ENCODE measurements around the gene ARF6.
A peak's percentile ranks its signal among the peaks of the same experiment; 100 is the strongest.
"Not testable (repeated sequence)": the region's sequence is repeated elsewhere in the genome, so short reads cannot be mapped to it uniquely, and the experiment has no call there.

ARF6 gene

DNA sequence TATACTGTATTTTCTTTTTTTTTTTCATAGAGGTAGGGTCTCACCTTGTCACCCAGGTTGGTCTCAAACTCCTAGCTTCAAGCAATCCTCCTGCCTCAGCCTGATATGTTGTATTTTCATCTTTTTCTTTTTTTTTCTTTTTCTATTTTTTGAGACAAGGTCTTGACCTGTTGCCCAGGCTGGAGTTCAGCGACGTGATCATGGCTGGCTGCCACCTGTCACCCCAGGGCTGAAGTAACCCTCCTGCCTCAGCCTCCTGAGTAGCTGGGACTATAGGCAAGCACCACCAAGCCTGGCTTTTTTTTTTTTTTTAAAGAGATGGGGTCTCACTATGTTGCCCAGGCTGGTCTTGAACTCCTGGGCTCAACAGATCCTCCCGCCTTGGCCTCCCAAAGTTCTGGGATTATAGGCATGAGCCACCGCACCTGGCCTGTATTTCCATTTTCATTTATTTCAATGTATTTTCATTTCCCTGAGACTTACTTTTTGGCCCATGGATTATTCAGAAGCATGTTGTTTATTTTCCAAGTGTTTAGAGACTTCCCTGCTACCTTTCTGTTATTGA is 16.2 kb upstream of the ARF6 start:
- DNase-seq (ENCODE audit: low spot score) = no peak

DNA sequence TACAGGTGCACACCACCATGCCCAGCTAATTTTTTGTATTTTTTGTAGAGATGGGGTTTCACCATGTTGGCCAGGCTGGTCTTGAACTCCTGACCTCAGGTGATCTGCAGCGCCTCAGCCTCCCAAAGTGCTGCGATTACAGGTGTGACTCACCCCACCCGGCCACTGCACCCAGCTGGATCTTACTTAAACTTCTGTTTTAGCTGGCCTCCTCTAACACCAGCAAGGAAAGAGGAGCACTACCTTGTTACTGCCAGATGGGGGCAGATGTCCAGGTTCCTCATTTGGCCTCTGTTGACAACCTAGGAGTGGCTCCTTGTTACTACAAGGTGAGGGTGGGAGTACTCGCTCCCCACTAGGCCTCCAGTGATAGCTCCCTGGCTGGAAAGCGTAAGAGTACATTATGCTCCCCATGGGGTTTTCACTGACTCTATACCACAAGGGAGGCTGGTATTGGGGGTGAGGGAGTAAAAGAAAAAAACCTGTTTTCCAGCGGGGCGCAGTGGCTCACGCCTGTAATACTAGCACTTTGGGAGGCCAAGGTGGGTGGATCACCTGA is 13.2 kb upstream of the ARF6 start:
- DNase-seq (ENCODE audit: low spot score) = no peak

DNA sequence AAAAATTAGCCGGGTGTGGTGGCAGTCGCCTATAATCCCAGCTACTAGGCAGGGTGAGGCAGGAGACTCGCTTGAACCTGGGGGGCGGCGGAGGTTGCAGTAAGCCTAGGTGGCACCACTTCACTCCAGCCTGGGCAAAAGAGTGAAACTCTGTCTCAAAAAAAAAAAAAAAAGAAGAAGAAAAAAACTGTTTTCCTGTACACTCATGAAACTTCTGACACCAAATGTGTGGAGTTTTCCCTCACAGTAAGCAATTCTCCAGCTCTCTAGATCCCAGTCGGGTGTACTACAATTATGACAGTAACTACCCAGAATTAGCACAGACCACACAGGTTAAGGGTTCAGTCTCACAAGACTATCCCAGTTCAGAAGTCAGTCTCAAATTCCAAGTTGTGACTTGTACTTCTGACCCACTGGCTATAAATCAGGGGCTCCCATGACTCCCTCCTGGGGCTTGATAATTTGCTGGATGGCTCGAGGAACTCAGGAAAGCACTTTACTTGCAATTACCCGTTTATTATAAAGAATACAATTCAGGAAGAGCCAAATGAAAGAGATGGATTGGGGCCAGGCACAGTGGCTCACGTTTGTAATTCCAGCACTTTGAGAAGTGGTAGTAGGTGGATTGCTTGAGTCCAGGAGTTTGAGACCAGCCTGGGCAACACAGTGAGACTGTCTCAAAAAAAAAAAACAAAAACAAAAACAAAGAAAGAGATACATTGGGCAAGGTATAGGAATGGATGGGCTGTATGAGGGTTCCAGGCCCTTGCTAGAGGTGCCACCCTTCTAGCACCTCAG is 12.4 kb upstream of the ARF6 start:
- no peak for DNase-seq (ENCODE audit: low spot score)

DNA sequence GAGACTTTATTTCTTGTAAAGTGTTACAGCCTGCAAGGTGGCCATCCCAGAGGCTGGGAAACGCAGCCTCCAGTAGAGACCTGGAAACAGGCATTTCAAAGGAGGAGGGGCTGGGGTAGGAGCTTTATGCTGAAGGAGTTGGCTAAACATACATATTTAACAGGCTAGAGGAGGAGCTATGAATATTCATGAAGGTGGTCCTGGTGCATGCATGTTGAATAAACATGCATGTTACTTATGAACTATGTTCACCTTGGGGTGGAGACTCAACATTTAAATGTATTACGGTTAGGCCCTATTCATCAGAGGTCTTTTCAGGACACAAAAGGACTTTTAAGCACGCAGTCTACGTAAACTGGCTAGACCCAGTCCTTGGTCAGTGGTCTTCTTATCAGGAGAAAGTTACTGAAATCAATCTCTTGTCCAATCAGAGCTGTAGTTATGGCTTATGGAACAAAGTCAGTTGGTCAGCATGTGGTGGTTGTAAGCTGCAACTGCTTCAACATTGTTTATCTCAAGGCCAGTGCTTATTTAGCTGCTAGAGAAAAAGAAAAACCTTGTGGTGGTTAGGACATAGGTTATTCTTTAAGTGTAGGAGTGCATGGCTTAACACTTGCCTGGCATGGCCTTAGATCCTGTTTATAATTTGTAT is 11.4 kb upstream of the ARF6 start:
- no peak for DNase-seq (ENCODE audit: low spot score)

DNA sequence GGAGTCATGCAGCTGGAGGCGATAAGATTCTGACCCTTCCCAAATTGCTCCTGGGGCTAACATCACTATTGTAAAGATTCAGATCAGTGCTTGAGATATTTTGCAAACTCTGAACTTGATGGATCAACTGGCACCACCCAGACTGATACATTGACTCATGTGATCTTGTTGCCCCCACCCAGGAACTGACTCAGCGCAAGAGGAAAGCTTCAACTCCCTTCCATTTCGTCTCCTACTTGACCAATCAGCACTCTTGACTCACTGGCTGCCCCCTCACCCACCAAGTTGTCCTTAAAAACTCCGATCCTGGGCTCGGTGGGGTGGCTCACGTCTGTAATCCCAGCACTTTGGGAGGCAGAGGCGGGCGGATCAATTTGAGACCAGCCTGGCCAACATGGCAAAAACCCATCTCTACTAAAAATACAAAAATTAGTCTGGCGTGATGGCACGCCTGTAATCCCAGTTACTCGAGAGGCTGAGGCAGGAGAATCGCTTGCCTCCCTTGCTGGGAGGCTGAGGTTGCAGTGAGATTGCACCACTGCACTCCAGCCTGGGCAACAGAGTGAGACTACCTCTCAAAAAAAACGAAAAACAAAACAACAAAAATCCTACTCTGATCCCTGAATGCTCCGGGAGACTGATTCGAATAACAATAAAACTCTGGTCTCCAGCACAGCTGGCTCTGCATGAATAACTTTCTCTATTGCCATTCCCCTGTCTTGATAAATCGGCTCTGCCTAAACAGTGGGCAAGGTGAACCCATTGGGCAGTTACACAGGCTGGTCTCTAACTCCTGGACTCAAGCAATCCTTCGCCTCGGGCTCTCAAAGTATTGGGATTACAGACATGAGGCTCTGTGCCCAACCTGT is 9.8 kb upstream of the ARF6 start:
- no peak for DNase-seq (ENCODE audit: low spot score)

DNA sequence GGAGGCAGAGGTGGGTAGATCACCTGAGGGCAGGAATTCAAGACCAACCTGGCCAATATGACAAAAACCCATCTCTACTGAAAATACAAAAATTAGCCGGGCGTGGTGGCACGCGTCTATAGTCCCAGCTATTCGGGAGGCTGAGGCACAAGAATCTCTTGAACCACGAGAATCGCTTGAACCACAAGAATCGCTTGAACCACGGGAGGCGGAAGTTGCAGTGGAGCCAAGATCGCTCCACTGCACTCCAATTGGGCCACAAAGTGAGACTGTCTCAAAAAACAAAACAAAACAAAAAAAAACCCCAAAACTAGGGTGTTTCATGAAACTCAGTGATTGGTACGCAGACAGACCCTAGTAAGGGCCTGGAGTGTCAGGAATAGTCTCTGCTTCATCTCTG is 6.4 kb upstream of the ARF6 start:
- DNase-seq (ENCODE audit: low spot score) = no peak

DNA sequence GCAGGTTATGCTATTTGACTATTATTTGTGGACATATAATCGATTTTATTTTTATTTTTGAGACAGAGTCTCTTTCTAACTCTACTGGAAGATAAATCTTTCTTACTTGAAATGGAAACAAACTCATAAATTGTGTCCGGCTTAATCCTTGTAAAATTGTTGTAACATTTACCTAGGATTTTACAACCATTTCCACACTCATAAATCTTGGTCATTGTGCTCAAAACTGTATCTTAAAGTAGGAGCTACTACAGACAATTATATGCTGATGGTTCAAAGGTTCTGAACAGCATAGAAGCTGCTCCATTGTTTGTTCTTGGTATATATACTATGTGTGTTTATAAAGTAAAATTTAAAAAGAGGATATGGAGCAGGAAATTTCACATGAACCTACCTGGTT is 4.6 kb upstream of the ARF6 start:
- DNase-seq (ENCODE audit: low spot score) = no peak

DNA sequence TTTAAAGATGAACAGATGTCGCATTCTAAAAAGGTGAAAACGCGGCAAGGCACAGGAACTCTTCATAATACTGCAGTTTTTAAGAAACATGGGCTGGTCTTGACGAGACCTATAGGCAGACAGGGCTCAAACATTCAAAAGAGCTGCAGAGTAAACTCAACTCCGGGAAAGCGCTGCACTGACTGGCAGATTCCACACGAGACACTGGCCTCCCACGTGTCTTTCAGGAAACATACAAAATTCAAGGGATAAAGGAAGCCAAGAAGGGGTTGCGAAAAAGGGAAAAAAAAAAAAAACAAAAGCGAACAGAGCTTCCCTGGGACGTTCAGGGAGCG is 614 bp upstream of the ARF6 start:
- DNase-seq (ENCODE audit: low spot score) = peak; percentile 81

DNA sequence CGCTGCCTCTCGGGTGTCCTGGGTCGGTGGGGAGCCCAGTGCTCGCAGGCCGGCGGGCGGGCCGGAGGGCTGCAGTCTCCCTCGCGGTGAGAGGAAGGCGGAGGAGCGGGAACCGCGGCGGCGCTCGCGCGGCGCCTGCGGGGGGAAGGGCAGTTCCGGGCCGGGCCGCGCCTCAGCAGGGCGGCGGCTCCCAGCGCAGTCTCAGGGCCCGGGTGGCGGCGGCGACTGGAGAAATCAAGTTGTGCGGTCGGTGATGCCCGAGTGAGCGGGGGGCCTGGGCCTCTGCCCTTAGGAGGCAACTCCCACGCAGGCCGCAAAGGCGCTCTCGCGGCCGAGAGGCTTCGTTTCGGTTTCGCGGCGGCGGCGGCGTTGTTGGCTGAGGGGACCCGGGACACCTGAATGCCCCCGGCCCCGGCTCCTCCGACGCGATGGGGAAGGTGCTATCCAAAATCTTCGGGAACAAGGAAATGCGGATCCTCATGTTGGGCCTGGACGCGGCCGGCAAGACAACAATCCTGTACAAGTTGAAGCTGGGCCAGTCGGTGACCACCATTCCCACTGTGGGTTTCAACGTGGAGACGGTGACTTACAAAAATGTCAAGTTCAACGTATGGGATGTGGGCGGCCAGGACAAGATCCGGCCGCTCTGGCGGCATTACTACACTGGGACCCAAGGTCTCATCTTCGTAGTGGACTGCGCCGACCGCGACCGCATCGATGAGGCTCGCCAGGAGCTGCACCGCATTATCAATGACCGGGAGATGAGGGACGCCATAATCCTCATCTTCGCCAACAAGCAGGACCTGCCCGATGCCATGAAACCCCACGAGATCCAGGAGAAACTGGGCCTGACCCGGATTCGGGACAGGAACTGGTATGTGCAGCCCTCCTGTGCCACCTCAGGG is 679 bp downstream of the ARF6 start:
- no peak for DNase-seq (ENCODE audit: low spot score)

DNA sequence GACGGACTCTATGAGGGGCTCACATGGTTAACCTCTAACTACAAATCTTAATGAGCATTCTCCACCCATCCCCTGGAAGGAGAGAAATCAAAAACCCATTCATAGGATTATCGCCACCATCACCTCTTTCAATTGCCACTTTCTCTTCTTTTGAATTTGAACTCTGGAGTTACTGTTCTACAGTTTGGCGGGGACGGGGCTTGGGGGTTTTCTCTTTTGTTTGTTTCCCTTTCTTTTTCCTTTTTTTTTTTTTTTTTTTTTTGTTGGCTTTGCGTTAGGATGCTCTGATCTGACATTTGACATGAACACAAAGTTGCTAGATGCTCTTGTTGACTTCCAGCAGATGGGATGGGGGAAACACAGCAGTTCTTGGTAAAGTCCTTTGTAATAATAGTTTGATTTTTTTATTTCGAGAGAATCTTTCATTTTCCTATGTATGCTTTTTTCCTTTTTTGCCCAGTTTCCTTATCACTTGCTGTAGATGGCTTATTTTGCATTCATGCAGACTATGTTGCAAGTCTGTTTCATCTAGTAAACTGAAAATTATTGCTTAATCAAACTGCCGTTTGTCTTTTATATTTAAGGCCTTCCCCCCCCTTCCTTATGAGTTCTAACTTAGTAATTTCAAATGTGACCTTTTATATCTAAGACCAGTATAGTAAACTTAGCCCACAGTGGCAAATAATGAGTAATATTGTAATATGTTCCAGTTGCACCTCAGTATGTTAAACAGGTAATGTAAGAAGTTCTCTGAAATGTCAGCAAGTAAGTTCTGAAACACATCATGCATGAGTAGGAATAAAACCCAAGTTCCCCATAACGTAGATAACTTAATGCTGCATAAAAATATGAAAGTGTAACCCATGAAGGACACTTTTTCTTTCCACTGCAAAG is 1.6 kb downstream of the ARF6 start:
- DNase-seq (ENCODE audit: low spot score) = not testable (repeated sequence)

DNA sequence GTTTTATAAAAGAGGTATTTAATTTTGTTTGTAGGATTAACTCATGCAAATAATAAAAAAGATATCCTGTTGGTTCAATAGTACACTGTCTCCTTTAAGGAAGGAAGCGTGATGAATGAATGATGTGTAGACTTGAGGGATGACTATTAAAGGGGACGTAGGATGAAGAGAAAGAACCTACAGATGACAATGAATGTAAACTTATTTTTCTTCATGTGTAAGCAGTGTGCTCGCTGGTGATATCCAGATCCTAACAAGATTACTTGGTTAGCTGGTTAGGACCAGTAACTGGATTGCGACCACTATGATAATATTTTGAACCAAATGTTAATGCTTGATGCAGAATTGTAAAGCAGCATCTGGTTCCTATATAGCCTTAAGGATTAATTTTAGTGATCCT is 2.6 kb downstream of the ARF6 start:
- DNase-seq (ENCODE audit: low spot score) = no peak

DNA sequence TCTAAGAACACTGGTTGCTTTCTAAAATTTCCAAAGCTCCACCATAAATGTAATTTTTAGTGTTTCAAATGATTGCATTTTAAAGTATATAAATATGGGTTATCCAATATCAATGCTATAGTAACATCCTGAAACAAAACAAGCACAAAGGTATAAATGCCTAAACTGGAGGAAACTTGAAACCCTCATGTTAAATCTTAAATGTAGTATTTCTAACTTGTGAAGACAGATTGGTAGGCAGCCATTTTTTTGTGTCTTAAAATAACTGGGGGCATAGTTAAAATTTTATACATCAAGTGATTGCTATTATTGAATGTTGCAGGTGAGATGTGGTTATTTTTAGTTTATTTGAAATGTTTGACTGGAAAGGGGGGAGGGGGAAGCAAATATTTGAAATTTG is 3.4 kb downstream of the ARF6 start:
- not testable (repeated sequence) for DNase-seq (ENCODE audit: low spot score)

DNA sequence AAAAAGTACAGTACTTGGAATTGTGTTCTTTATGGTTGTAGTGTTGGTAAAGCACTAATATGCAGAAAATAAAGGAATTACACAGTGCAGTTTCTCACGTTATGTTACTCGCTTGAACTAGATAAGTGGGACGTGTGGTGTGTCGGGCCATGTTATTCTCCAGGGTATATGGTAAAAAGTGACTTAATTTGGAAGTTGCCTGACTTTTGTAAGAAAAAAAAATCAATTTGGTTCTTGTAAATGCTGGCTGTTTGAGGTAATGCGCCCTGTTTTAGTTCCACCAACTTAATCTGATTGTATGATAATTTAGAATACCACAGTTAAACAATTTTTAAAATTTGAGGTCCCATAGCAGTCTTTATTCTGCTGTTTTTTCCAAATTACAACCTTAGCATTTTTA is 4.1 kb downstream of the ARF6 start:
- DNase-seq (ENCODE audit: low spot score) = no peak

DNA sequence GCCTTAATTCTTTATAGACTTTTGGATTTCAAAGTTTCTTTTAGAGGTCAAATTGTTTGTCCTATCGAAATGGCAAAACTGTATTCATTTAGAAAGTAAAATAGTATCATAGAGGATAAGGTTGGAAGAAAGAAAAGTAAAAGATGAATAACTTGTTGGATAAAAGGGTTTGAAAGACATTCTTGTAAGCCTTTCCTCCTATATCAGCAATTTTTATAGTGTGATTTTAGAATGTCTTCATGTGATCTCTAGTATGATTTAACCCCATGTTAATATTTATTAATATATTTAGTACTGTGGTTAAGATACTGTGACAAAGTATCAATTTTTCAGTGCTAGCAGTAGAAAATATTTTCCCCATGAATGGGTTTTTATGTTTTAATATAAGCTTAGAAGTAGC is 4.5 kb downstream of the ARF6 start:
- DNase-seq (ENCODE audit: low spot score) = no peak

DNA sequence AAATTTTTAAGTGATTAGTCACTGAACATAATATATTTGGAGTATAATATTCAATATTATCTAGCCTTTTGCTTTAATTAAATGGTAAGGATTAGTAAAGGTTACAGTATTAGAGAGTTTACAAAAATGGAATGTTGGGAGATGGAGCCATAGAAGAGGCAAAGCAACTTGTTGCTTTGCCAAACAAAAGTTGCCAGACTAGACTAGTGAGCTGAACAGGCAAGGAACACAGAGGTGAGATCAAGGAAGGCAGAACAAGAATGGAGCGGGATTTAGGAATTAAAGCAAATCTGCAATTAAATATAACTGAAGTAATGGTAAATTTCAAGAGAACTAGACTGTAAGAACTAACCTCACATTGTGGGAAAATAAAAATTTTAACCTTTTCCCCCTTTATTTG is 5.1 kb downstream of the ARF6 start:
- no peak for DNase-seq (ENCODE audit: low spot score)

DNA sequence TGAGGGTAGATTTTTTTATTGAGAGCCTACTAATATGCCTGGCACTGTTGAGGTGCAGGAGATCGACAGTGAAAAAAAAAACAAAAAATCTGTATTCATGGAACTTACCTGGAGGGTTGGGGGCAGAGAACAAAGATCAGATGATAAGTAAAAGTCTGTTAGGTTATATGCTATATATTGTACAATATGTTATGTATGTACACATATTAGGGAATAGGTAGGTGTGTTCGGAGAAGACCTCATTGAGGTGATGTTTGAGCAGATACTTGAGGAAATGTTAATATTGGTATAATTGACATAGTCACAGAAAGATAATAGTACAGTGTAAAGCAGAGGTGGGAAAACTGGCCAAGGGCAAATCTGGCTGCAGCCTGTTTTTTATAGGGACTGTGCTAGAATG is 5.6 kb downstream of the ARF6 start:
- DNase-seq (ENCODE audit: low spot score) = no peak

DNA sequence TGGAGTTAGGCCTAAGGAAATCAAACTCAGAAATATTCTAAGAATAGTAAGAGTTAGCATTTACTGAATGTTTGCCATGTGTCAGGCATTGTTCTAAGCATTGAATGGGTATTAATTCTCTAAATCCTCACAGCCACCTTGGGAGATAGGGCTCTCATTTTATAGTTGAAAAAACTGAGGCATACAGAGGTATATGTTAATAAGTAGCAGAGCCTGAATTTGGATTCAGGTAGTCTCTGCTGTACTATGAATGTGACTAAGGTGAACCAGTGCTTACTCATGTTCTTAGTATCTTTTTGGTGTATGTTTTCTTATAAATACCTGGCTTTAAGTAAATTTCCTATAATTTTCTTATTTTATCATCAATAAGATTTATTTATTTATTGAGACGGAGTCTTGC is 8.1 kb downstream of the ARF6 start:
- no peak for DNase-seq (ENCODE audit: low spot score)

DNA sequence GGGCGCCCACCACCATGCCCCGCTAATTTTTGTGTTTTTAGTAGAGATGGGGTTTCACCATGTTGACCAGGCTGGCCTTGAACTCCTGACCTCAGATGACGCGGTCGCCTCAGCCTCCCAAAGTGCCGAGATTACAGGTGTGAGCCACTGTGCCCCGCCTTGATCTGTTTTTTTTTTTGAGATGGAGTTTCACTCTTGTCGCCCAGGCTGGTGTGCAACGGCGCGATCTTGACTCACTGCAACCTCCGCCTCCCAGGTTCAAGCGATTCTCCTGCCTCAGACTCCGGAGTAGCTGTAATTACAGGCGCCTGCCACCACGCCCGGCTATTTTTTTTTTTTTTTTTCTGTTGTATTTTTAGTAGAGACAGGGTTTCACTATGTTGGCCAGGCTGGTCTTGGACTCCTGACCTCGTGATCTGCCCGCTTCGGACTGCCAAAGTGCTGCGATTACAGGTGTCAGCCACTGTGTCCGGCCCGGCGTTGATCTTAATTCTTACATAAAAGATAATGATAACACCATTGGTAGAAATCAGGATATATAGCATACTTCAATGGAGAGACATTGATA is 9.9 kb downstream of the ARF6 start:
- not testable (repeated sequence) for DNase-seq (ENCODE audit: low spot score)

DNA sequence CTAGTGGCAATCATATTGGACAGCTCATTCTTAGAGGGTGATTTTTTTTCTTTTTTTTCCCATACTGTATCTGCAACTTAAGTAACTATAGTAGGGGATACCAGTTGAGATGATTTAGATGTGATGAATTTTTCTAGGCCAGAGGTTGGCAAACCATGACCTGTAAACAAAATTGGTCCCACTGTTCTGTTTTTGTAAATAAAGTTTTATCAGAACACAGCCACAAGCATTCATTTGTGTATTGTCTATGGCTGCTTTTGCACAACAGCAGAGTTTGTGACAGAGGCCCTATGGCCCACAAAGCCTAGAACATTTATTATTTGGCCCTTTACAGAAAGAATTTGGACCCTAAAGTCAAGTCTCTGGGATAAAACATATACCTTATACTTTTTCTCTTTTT is 11.4 kb downstream of the ARF6 start:
- DNase-seq (ENCODE audit: low spot score) = no peak

DNA sequence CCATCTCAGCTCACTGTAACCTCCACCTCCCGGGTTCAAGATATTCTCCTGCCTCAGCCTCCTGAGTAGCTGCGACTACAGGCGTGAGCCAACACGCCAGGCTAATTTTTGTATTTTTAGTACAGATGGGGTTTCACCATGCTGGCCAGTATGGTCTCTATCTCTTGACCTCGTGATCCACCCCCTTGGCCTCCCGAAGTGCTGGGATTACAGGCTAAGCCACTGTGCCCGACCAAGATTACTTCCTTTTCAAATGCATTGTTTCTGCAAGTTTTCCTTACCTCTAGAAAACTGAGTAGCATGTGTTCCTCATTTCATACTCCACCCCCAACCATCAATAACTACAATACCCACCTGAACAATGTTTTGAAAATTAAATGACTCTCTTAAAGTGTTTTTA is 13.1 kb downstream of the ARF6 start:
- DNase-seq (ENCODE audit: low spot score) = no peak

All from pons (tissue), 1 donor.